H1 (cell line): ENCODE results near the gene DDX4. TPM values are rescaled to one million over a fixed set of nuclear protein-coding genes. Genes with fewer than 3 reads are reported as not detected.

Experiments
- CTCF ChIA-PET: fragments of 300-600 bp; sonication (Branson Sonifier 250); formaldehyde crosslinking; loops from one replicate; lab custom pipeline; 2021; ENCODE audit not compliant: partially characterized antibody; lab: Charles Lee
- POLR2A ChIA-PET: fragments of 300-600 bp; sonication (Branson Sonifier 250); formaldehyde crosslinking; loops from one replicate; lab custom pipeline; 2021; ENCODE audit warnings: inconsistent platforms; ENCODE audit not compliant: partially characterized antibody; lab: Charles Lee
- DNase-seq, 2 experiments: peaks; one replicate each; pipeline versions ENCODE4 v3.0.0 to v3.0.0-alpha.2; 2010 to 2022; ENCODE audit warnings: low spot score in 2 of 2, low read depth in 1 of 2, mixed read lengths in 1 of 2
- FAIRE-seq: peaks from 2 replicates; lab custom pipeline; 2011; peaks lifted over from hg19 to GRCh38; lab: Jason Lieb, UNC
- H2AFZ ChIP-seq: 2 replicates; pipeline ENCODE4 v1.8.1; 2012; ENCODE audit warnings: low read length, inconsistent platforms
- H2AK5ac ChIP-seq: 2 replicates; pipeline ENCODE4 v1.6.1; 2013; ENCODE audit warnings: low read depth, low read length
- H2BK120ac ChIP-seq: replicated peaks from 2 replicates; pipeline ENCODE3; 2013; ENCODE audit warnings: low read depth, low read length, inconsistent platforms
- H2BK12ac ChIP-seq: 2 replicates; pipeline ENCODE4 v1.6.1; 2013; ENCODE audit warnings: low read depth, low read length
- H2BK15ac ChIP-seq: 2 replicates; pipeline ENCODE4 v1.6.1; 2013; ENCODE audit warnings: low read length
- H2BK20ac ChIP-seq: 2 replicates; pipeline ENCODE4 v1.6.1; 2013; ENCODE audit warnings: low read length
- H2BK5ac ChIP-seq: 2 replicates; pipeline ENCODE4 v1.6.1; 2013; ENCODE audit warnings: low read depth, low read length
- H3K14ac ChIP-seq: 2 replicates; pipeline ENCODE4 v1.6.1; 2013; ENCODE audit warnings: inconsistent platforms; ENCODE audit not compliant: insufficient read length
- H3K18ac ChIP-seq: 2 replicates; pipeline ENCODE4 v1.6.1; 2013; ENCODE audit warnings: low read length; ENCODE audit errors: extremely low read depth
- H3K23ac ChIP-seq: 2 replicates; pipeline ENCODE4 v1.6.1; 2013; ENCODE audit warnings: inconsistent platforms; ENCODE audit not compliant: insufficient read length
- H3K23me2 ChIP-seq: 2 replicates; pipeline ENCODE4 v1.6.1; 2013; ENCODE audit warnings: low read depth, low read length
- H3K27ac ChIP-seq: 2 replicates; pipeline ENCODE4 v1.6.1; 2011; ENCODE audit warnings: low read depth, low read length, inconsistent platforms
- H3K27me3 ChIP-seq, 4 experiments: replicated peaks in 1 of 4; 1 replicate in 1 of 4; 2 replicates in 3 of 4; pipeline versions ENCODE4 v1.6.1 to v1.8.1; 2011 to 2013; ENCODE audit warnings: low read length in 3 of 4, mild to moderate bottlenecking in 3 of 4, inconsistent platforms in 2 of 4, mixed read lengths in 2 of 4, moderate library complexity in 1 of 4; ENCODE audit not compliant: control insufficient read depth in 3 of 4, insufficient read depth in 3 of 4; ENCODE audit errors: extremely low read depth in 1 of 4
- H3K36me3 ChIP-seq, 4 experiments: 2 replicates each; pipeline versions ENCODE4 v1.6.1 to v1.8.1; 2011 to 2013; ENCODE audit warnings: mild to moderate bottlenecking in 4 of 4, low read length in 3 of 4, moderate library complexity in 2 of 4, control low read depth in 1 of 4, inconsistent platforms in 1 of 4; ENCODE audit not compliant: insufficient read depth in 4 of 4, control insufficient read depth in 2 of 4
- H3K4ac ChIP-seq: replicated peaks from 2 replicates; pipeline ENCODE3; 2013; ENCODE audit warnings: low read length, low read depth, mixed read lengths, inconsistent platforms; ENCODE audit not compliant: insufficient read length
- H3K4me1 ChIP-seq, 4 experiments: replicated peaks in 1 of 4; 1 replicate in 1 of 4; 2 replicates in 3 of 4; pipeline versions ENCODE4 v1.6.1 to v1.8.1; 2011 to 2013; ENCODE audit warnings: low read length in 3 of 4, inconsistent platforms in 2 of 4, mixed read lengths in 1 of 4; ENCODE audit not compliant: insufficient read depth in 4 of 4, control insufficient read depth in 3 of 4
- H3K4me2 ChIP-seq, 2 experiments: 2 replicates each; pipeline versions ENCODE4 v1.6.1 to v1.8.1; 2011 to 2013; ENCODE audit warnings: low read depth in 2 of 2, low read length in 2 of 2, control low read depth in 1 of 2, inconsistent platforms in 1 of 2, mild to moderate bottlenecking in 1 of 2; ENCODE audit not compliant: insufficient read depth in 1 of 2
- H3K4me3 ChIP-seq, 4 experiments: fragments of 200-600, 300-600 bp in 1 of 4; sonication (generic), shearing (Covaris generic), sonication (Bioruptor Twin) in 1 of 4; 2 replicates each; pipeline versions ENCODE4 v1.5.1 to v1.8.1; 2011 to 2016; ENCODE audit warnings: low read length in 4 of 4, low read depth in 3 of 4, control low read depth in 2 of 4, inconsistent platforms in 2 of 4, mild to moderate bottlenecking in 2 of 4, mixed read lengths in 1 of 4, moderate library complexity in 1 of 4; ENCODE audit not compliant: insufficient read depth in 2 of 4; ENCODE audit errors: extremely low read depth in 1 of 4
- H3K56ac ChIP-seq: replicated peaks from 2 replicates; pipeline ENCODE3; 2013; ENCODE audit warnings: low read depth, mild to moderate bottlenecking, mixed read lengths, low read length, inconsistent platforms; ENCODE audit not compliant: insufficient read length
- H3K79me1 ChIP-seq: 2 replicates; pipeline ENCODE4 v1.6.1; 2013; ENCODE audit warnings: low read depth, low read length, control low read depth
- H3K79me2 ChIP-seq, 2 experiments: 2 replicates each; pipeline versions ENCODE4 v1.6.1 to v1.8.1; 2012 to 2013; ENCODE audit warnings: low read length in 2 of 2, mild to moderate bottlenecking in 2 of 2, inconsistent platforms in 1 of 2; ENCODE audit not compliant: insufficient read depth in 2 of 2, control insufficient read depth in 1 of 2
- H3K9ac ChIP-seq, 4 experiments: replicated peaks in 1 of 4; 1 replicate in 1 of 4; 2 replicates in 3 of 4; pipeline versions ENCODE4 v1.6.1 to v1.8.1; 2011 to 2013; ENCODE audit warnings: low read depth in 3 of 4, low read length in 3 of 4, control low read depth in 2 of 4, mild to moderate bottlenecking in 2 of 4, moderate library complexity in 2 of 4, inconsistent platforms in 1 of 4; ENCODE audit errors: extremely low read depth in 1 of 4
- H3K9me3 ChIP-seq, 2 experiments: 2 replicates each; pipeline versions ENCODE4 v1.6.1 to v1.8.1; 2012 to 2013; ENCODE audit warnings: mild to moderate bottlenecking in 2 of 2, moderate library complexity in 2 of 2, control low read depth in 1 of 2, inconsistent platforms in 1 of 2, low read depth in 1 of 2, low read length in 1 of 2, mixed read lengths in 1 of 2; ENCODE audit not compliant: insufficient read depth in 2 of 2
- H4K20me1 ChIP-seq, 2 experiments: replicated peaks in 1 of 2; 2 replicates each; pipeline versions ENCODE3 to v1.8.1; 2011 to 2013; ENCODE audit warnings: inconsistent platforms in 2 of 2, low read length in 2 of 2, mild to moderate bottlenecking in 1 of 2; ENCODE audit not compliant: insufficient read depth in 2 of 2, control insufficient read depth in 1 of 2
- H4K5ac ChIP-seq: 2 replicates; pipeline ENCODE4 v1.6.1; 2013; ENCODE audit warnings: low read length, low read depth, mixed read lengths, inconsistent platforms; ENCODE audit not compliant: insufficient read length
- H4K8ac ChIP-seq: 2 replicates; pipeline ENCODE4 v1.8.0; 2013; ENCODE audit warnings: mild to moderate bottlenecking, moderate library complexity, low read length, inconsistent platforms; ENCODE audit not compliant: insufficient read depth; ENCODE audit errors: extremely low read depth
- H4K91ac ChIP-seq: replicated peaks from 2 replicates; pipeline ENCODE3; 2013; ENCODE audit warnings: low read length, mixed read lengths, inconsistent platforms; ENCODE audit not compliant: insufficient read length
- ATF2 ChIP-seq: IDR thresholded peaks from 2 replicates; pipeline ENCODE4 v1.6.1; 2012; ENCODE audit warnings: low read length, inconsistent platforms
- CREB1 ChIP-seq: IDR thresholded peaks from 2 replicates; pipeline ENCODE4 v1.6.1; 2012; ENCODE audit warnings: inconsistent platforms
- FOSL1 ChIP-seq: IDR thresholded peaks from 2 replicates; pipeline ENCODE4 v1.6.1; 2011; ENCODE audit warnings: mild to moderate bottlenecking, low read depth, low read length, moderate library complexity; ENCODE audit not compliant: insufficient read depth
- NANOG ChIP-seq: IDR thresholded peaks from 2 replicates; pipeline ENCODE4 v1.6.1; 2011; ENCODE audit warnings: low read length, low read depth, mild to moderate bottlenecking, inconsistent platforms; ENCODE audit not compliant: insufficient read depth, poor library complexity, severe bottlenecking
- POLR2A ChIP-seq, 2 experiments: IDR thresholded peaks; 1 replicate in 1 of 2; 2 replicates in 1 of 2; pipeline ENCODE4 v1.6.1; 2011; ENCODE audit warnings: low read depth in 2 of 2, low read length in 2 of 2, mild to moderate bottlenecking in 2 of 2; ENCODE audit errors: control extremely low read depth in 1 of 2
- polyA plus RNA-seq, 7 experiments: library from polyadenylated mRNA; depleted of rRNA in 3 of 7; stranded (reverse) in 5 of 7; unstranded in 2 of 7; fragments of >200 nt in 5 of 7; fragments of 200-250 nt in 2 of 7; gene quantifications; 1 replicate in 5 of 7; 2 replicates in 1 of 7; 4 replicates in 1 of 7; pipeline versions ENCODE4 v1.2.1 to v1.2.3, GENCODE V29; 2011 to 2013; ENCODE audit warnings: missing spikeins in 2 of 7, mixed read lengths in 2 of 7
- total RNA-seq: library from RNA; stranded (reverse); fragmentation: NEBNext Ultra II Directional; extraction: Animal tissue kit (Norgen Biotek cat#: 25700); gene quantifications from 2 replicates; pipeline ENCODE4 v1.2.1, GENCODE V29; 2021

The DDX4 gene
- total and polyA plus RNA-seq, 2 of the 8 experiments (the other 6 are each of a cell fraction or from before 2014, with no cell fraction given) = 0.15 TPM; not detected in 1

- no peak overlapping the region for H3K4me3 ChIP-seq
- no peak overlapping the region for H2BK5ac ChIP-seq
- no peak overlapping the region for H3K56ac ChIP-seq
- H4K5ac ChIP-seq = no peak overlapping the region
- no peak overlapping the region for H4K8ac ChIP-seq
- H3K23ac ChIP-seq = no peak overlapping the region
- H3K79me1 ChIP-seq = no peaks in the 10 kb centered on the region
- H3K4me1 ChIP-seq = peaks cover 0 to 4% (median 0%) of the 10 kb centered on the region in 4 experiments; a peak in 1 of 7 replicates
- no peaks in the 10 kb centered on the region for H3K79me2 ChIP-seq
- H2BK12ac ChIP-seq = no peak overlapping the region
- no peak overlapping the region for H3K27ac ChIP-seq
- TF ChIP-seq FOSL1 (no peak), ATF2 (no peak), NANOG (no peak), POLR2A (IDR thresholded peaks at IDR 0.05; ENCODE audit: control extremely low read depth in 1 of 2, low read depth in 2 of 2, low read length in 2 of 2) (no peak), CREB1 (no peak)
- ChIA-PET CTCF (no interaction called here), POLR2A (no interaction called here)
- no peak overlapping the region for H2AFZ ChIP-seq
- no peak overlapping the region for H3K9ac ChIP-seq
- H3K9me3 ChIP-seq = no peaks in the 10 kb centered on the region
- no peaks in the 10 kb centered on the region; the same call in 1 of the 2 replicates for H3K23me2 ChIP-seq
- H4K20me1 ChIP-seq = no peaks in the 10 kb centered on the region
- H2BK20ac ChIP-seq = no peak overlapping the region
- H4K91ac ChIP-seq = no peak overlapping the region
- H3K36me3 ChIP-seq = no peaks in the 10 kb centered on the region
- no peak overlapping the region for H2AK5ac ChIP-seq
- H3K27me3 ChIP-seq = no peaks in the 10 kb centered on the region
- H3K14ac ChIP-seq = no peak overlapping the region
- H2BK120ac ChIP-seq = no peak overlapping the region
- H3K4me2 ChIP-seq = no peak overlapping the region
- DNase-seq (no peak), FAIRE-seq (no peak)
- H3K4ac ChIP-seq = no peak overlapping the region
- no peak overlapping the region for H3K18ac ChIP-seq
- H2BK15ac ChIP-seq = no peak overlapping the region
Observed at GRCh38 chr5:55816342-55816741, 78.5 kb downstream of the DDX4 start.
